ENCODE measurements around the gene ABR. TPM values are rescaled to one million over a fixed set of nuclear protein-coding genes. Genes with fewer than 3 reads are reported as not detected.

ABR gene
- total RNA-seq, 1 experiment from 2014 or later = 78.3 TPM

- intact Hi-C loops (cut with micrococcal nuclease; ENCODE audit: unreplicated experiment) = no loop called here
- Histone ChIP-seq H3K9me3 (no peaks in the 10 kb centered on the region), H3K36me3 (ENCODE audit: control insufficient read depth, insufficient read depth, low read length) (no peaks in the 10 kb centered on the region), H3K4me3 (ENCODE audit: low read depth, low read length) (no peak overlapping the region), H3K4me1 (0 out of 2 replicates have a peak, but pooled peaks cover 4% of the 10 kb centered on the region), H3K27me3 (replicated peaks; ENCODE audit: control insufficient read depth, insufficient read depth, low read length) (no peaks in the 10 kb centered on the region)
- no peaks in the 10 kb centered on the region for H3K9me3 Mint-ChIP-seq (ENCODE audit: unreplicated experiment)
- DNase-seq = no peak
- no peaks in the 10 kb centered on the region for H3K27me3 Mint-ChIP-seq (ENCODE audit: insufficient read depth, unreplicated experiment)
- H3K4me1 Mint-ChIP-seq (ENCODE audit: low read depth, unreplicated experiment) = no peaks in the 10 kb centered on the region
- no peak for TF ChIP-seq CTCF (IDR thresholded peaks at IDR 0.05; ENCODE audit: insufficient read depth in 1 of 2, low read depth in 1 of 2, low read length in 1 of 2, severe bottlenecking in 1 of 2, unreplicated experiment in 1 of 2)
- ChIA-PET CTCF (no interaction called here), POLR2A (no interaction called here)
- H3K4me3 Mint-ChIP-seq (ENCODE audit: unreplicated experiment) = no peak overlapping the region
- peak overlapping the region; percentile 76 for H3K27ac Mint-ChIP-seq (ENCODE audit: unreplicated experiment)
- no TSS peak for BruUV-seq (replicated peaks)
- H3K36me3 Mint-ChIP-seq (ENCODE audit: insufficient read depth, unreplicated experiment) = peaks cover 18% of the 10 kb centered on the region
These were observed 160.3 kb downstream of the ABR start for GRCh38 chr17:1019451-1019850.

- Histone ChIP-seq H3K36me3 (ENCODE audit: control insufficient read depth, insufficient read depth, low read length) (no peaks in the 10 kb centered on the region), H3K4me1 (0 out of 2 replicates have a peak, but pooled peaks cover 4% of the 10 kb centered on the region), H3K27me3 (replicated peaks; ENCODE audit: control insufficient read depth, insufficient read depth, low read length) (no peaks in the 10 kb centered on the region), H3K9me3 (no peaks in the 10 kb centered on the region), H3K4me3 (ENCODE audit: low read depth, low read length) (no peak overlapping the region)
- ChIA-PET CTCF (no interaction called here), POLR2A (no interaction called here)
- no peaks in the 10 kb centered on the region for H3K9me3 Mint-ChIP-seq (ENCODE audit: unreplicated experiment)
- intact Hi-C loops (cut with micrococcal nuclease; ENCODE audit: unreplicated experiment) = no loop called here
- H3K27me3 Mint-ChIP-seq (ENCODE audit: insufficient read depth, unreplicated experiment) = no peaks in the 10 kb centered on the region
- BruUV-seq (replicated peaks) = no TSS peak
- H3K4me3 Mint-ChIP-seq (ENCODE audit: unreplicated experiment) = no peak overlapping the region
- no peak overlapping the region for H3K27ac Mint-ChIP-seq (ENCODE audit: unreplicated experiment)
- no peaks in the 10 kb centered on the region for H3K4me1 Mint-ChIP-seq (ENCODE audit: low read depth, unreplicated experiment)
- DNase-seq = no peak
- peaks cover 18% of the 10 kb centered on the region for H3K36me3 Mint-ChIP-seq (ENCODE audit: insufficient read depth, unreplicated experiment)
- no peak for TF ChIP-seq CTCF (IDR thresholded peaks at IDR 0.05; ENCODE audit: insufficient read depth in 1 of 2, low read depth in 1 of 2, low read length in 1 of 2, severe bottlenecking in 1 of 2, unreplicated experiment in 1 of 2)
These were observed 161.2 kb downstream of the ABR start for GRCh38 chr17:1018547-1018946.

- ChIA-PET CTCF (no interaction called here), POLR2A (no interaction called here)
- Mint-ChIP-seq H3K27ac (ENCODE audit: unreplicated experiment) (no peak overlapping the region), H3K4me3 (ENCODE audit: unreplicated experiment) (no peak overlapping the region), H3K36me3 (ENCODE audit: insufficient read depth, unreplicated experiment) (peaks cover 14% of the 10 kb centered on the region), H3K27me3 (ENCODE audit: insufficient read depth, unreplicated experiment) (no peaks in the 10 kb centered on the region), H3K9me3 (ENCODE audit: unreplicated experiment) (no peaks in the 10 kb centered on the region), H3K4me1 (ENCODE audit: low read depth, unreplicated experiment) (no peaks in the 10 kb centered on the region)
- no peak for DNase-seq
- intact Hi-C loops (cut with micrococcal nuclease; ENCODE audit: unreplicated experiment) = no loop called here
- Histone ChIP-seq H3K36me3 (ENCODE audit: control insufficient read depth, insufficient read depth, low read length) (peaks cover 1% of the 10 kb centered on the region; the same call in 1 of the 2 replicates), H3K4me1 (no peaks in the 10 kb centered on the region), H3K9me3 (no peaks in the 10 kb centered on the region), H3K27me3 (replicated peaks; ENCODE audit: control insufficient read depth, insufficient read depth, low read length) (no peaks in the 10 kb centered on the region), H3K4me3 (ENCODE audit: low read depth, low read length) (no peak overlapping the region)
- TF ChIP-seq CTCF (IDR thresholded peaks at IDR 0.05; ENCODE audit: insufficient read depth in 1 of 2, low read depth in 1 of 2, low read length in 1 of 2, severe bottlenecking in 1 of 2, unreplicated experiment in 1 of 2) = no peak
- no TSS peak for BruUV-seq (replicated peaks)
These were observed 166.1 kb downstream of the ABR start for GRCh38 chr17:1013729-1014090.

All from Caco-2 (cell line).